ENCODE results near the gene OSBPL10.

DNA sequence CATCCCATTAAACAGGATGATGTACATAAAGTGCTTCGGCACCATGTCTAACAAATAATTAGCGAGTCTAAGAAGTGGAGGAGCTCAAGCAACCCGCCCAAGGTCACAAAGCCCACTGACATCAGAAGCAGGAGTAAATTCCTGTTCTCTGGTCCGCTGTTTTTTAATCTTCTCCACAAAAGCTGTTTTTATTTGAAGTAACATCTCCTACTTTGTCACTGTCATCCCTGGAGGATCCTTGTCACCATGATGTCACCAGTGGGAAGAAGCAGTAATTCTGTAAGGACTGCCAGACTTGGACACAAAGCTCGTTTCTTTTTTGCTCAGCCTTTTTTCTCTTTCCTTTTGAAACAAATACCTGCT lies 232.1 kb downstream of the OSBPL10 start:
- TF ChIP-seq POLR2A (IDR thresholded peaks at IDR 0.05): no peak
- TF ChIP-seq, protein P1, sequence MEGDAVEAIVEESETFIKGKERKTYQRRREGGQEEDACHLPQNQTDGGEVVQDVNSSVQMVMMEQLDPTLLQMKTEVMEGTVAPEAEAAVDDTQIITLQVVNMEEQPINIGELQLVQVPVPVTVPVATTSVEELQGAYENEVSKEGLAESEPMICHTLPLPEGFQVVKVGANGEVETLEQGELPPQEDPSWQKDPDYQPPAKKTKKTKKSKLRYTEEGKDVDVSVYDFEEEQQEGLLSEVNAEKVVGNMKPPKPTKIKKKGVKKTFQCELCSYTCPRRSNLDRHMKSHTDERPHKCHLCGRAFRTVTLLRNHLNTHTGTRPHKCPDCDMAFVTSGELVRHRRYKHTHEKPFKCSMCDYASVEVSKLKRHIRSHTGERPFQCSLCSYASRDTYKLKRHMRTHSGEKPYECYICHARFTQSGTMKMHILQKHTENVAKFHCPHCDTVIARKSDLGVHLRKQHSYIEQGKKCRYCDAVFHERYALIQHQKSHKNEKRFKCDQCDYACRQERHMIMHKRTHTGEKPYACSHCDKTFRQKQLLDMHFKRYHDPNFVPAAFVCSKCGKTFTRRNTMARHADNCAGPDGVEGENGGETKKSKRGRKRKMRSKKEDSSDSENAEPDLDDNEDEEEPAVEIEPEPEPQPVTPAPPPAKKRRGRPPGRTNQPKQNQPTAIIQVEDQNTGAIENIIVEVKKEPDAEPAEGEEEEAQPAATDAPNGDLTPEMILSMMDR (IDR thresholded peaks at IDR 0.05): no peak
